Stomach (tissue), 4 donors: ENCODE measurements around the gene TEX36.

Source experiments
- EP300 ChIP-seq: sonication (generic); formaldehyde crosslinking; IDR thresholded peaks from one replicate; pipeline ENCODE4 v1.6.1; 2017; ENCODE audit warnings: antibody characterized with exemption
- POLR2A ChIP-seq, 4 donors: fragments of 450-650 bp; IDR thresholded peaks; one replicate each; pipeline ENCODE4 v1.6.1; 2016; ENCODE audit warnings: antibody characterized with exemption in 4 of 4, control low read depth in 2 of 4, mild to moderate bottlenecking in 1 of 4, moderate library complexity in 1 of 4
- TF ChIP-seq, protein P1 (sequence below), 7 experiments: fragments of 450-650 bp in 4 of 7; fragments of 200-600 bp in 3 of 7; sonication (generic) in 3 of 7; IDR thresholded peaks; one replicate each; pipeline ENCODE4 v1.5.1; 2016 to 2019; ENCODE audit warnings: antibody characterized with exemption in 7 of 7, control low read depth in 2 of 7, mild to moderate bottlenecking in 1 of 7

DNA sequence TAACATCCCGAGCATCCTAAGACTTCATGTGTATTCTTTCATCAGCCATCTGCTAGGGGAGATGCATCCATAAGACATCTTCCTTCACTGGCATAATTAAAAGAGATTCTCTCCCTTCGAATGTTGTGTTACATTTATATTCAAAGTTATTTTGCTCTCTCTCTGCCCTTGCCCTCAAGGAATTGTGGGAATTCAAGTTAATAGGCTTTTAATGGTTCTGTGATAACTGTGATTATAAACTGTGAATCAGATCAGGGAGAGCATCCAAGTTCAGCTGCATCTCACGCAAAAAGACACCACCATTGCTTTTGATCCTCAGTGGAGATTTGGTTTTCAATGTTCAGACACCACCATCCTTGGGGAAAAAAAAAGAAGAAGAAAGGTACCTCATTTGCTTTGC is 9.2 kb upstream of the TEX36 start:
- TF ChIP-seq, protein P1, sequence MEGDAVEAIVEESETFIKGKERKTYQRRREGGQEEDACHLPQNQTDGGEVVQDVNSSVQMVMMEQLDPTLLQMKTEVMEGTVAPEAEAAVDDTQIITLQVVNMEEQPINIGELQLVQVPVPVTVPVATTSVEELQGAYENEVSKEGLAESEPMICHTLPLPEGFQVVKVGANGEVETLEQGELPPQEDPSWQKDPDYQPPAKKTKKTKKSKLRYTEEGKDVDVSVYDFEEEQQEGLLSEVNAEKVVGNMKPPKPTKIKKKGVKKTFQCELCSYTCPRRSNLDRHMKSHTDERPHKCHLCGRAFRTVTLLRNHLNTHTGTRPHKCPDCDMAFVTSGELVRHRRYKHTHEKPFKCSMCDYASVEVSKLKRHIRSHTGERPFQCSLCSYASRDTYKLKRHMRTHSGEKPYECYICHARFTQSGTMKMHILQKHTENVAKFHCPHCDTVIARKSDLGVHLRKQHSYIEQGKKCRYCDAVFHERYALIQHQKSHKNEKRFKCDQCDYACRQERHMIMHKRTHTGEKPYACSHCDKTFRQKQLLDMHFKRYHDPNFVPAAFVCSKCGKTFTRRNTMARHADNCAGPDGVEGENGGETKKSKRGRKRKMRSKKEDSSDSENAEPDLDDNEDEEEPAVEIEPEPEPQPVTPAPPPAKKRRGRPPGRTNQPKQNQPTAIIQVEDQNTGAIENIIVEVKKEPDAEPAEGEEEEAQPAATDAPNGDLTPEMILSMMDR (IDR thresholded peaks at IDR 0.05), result no peak
- TF ChIP-seq EP300 (no peak), POLR2A (IDR thresholded peaks at IDR 0.05) (no peak)
